ENCODE measurements around the gene DNAH3.

DNA sequence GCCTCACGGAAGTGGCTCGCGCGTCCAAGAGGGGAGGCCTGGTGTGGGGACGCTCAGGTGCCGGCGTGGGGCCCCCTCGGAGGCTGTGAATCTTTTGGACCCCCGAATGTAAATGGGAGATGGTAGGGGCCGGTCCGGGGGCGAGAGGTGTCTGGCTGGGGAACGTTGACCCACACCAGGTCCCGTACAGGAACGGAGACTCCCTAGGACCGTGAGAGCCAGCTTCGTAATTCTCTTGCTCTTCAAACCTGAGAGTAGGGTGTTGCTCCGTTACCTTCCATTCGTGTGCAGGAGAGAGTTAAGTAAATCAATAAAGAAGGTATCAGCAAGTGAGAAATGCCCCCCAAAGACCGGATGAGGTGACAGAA is 249.6 kb downstream of the DNAH3 start:
- TF ChIP-seq POLR2A (IDR thresholded peaks at IDR 0.05; ENCODE audit: low read depth, low read length), result no peak; the same call in 1 of the 2 replicates
- TF ChIP-seq POLR2AphosphoS5 (IDR thresholded peaks at IDR 0.05; ENCODE audit: low read depth, low read length), result no peak
- no peak for TF ChIP-seq TAF1 (IDR thresholded peaks at IDR 0.05; ENCODE audit: borderline replicate concordance, low read depth, low read length)
